ENCODE data around the gene SERPINB8.
A peak's percentile ranks its signal among the peaks of the same experiment; 100 is the strongest.

The SERPINB8 gene

DNA sequence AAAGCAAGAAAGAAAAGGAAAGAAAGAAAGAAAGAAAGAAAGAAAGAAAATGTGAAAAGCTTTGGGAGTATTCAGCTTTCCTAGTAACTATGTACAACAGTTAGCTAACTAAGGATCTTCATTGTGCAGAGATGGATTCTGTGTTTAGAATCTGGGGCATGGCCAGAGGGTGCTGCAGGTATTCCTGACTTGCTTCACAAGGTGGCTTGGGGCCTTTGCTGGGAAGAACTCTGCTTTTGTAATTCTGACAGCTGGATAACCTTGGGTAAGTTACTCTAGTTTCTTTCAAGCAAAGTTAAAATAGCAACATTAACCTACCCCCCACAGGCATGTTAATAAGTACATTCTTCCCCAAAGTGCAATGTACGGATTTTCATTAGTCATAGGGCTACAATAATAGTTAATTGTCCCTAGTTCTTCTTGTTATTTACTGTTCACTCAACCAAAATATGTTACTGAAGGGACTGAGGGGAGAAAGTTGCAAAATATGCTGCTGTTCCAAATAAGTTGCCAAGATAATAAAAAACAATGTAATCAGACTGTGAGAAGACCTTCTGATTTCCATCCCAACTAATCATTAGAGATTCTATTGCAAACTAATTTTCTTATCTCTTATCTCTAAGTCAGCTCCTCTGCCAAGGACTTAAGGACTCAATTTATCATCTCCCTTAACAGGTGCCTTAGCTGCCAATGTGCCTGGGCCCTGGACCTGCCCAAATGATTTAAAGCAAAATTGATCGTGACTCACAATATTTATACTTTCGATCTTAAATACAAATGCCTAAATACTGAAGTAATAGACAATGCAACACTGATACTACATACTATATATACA is 50.3 kb downstream of the SERPINB8 start:
- no peak for DNase-seq

DNA sequence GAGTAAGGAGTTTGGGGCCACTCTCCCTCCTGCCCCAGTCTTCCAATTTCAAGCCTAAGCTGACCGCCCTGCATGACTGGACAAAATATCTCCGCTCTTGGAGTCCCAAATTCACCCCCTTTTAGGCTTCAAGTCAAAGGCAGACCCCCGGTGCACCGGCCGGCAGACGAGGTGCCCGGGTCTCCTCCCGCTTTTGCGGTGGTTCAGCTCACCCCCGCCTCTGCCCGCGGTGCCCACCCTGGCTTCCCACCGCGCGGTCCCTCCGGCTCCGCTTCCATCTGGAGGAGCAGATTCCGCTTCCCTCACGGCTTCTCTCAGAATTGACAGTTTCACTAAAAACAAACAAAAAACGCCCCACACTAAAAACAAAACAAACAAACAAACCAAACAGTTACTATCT is 56.5 kb downstream of the SERPINB8 start:
- no peak for DNase-seq

DNA sequence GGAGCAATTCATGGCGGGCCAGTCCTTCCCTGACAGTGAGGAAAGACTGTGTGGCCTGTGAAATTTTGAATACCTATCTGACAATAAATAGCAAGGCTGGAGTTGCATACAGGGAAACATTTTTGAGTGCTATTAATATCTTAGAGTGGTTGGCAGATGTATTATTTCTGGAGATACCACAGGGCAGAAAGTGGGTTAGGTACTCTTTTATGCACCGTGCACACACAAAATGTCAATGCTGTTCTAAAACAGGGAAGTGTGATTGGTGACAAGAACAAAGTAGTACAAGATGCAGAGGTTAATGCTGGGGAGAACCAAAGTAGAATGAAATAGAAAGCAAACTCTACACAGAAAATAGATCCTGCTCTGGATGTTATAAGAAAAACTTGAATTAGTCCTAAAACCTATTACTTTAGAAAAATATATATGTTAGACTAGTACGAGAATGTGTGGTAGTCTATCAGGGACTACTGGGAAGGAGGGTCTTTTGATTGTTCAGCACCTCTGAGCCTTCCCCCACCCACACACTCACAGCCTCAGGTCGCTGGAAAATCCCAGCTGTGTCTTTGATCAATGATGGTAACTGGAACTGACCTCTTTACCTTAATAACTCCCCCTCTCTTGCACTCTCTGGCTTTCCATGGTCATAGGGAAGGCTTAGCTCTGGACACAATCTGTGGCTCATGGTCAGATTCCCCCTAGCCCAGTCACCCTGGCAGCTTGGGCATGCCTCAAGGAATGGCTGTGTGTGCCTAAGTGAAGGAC is 58.2 kb downstream of the SERPINB8 start:
- DNase-seq, result no peak

DNA sequence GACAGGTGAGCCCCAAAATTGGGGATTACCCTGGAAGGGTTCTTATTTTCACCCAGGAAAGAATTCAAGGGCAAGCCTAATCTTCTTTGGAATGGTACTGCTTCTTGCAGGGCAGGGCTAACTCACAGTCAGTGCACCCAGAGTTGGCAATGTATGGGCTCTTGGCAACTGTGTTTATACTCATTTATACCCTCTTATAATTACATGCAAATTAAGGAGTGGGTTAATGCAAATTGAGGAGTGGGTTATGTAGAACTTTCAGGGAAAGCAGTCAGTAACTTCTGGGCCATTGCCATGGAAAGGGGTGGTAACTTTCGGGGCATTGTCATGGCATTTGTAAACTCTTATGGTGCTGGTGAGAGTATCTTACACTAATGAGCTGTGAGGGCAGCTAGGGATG is 59.2 kb downstream of the SERPINB8 start:
- no peak for DNase-seq

DNA sequence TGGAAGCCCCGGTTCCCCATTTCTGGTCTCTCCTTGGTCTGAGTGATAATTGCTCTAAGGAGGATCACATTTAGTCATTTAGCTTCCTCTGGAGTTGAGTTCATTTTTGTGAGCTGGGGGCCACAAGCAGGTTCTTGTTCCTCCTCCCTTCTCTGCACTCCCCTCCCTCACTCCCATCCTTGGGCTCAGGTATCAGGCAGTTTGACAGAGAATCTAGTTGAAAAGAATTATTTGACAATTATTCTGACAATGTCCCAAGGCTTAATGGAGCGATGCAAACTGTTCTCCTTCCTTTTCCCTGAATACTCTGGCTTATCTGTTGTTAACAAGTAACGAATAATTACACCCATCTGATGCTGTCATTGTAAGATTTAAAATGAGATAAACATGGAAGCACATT is 61.5 kb downstream of the SERPINB8 start:
- no peak for DNase-seq

DNA sequence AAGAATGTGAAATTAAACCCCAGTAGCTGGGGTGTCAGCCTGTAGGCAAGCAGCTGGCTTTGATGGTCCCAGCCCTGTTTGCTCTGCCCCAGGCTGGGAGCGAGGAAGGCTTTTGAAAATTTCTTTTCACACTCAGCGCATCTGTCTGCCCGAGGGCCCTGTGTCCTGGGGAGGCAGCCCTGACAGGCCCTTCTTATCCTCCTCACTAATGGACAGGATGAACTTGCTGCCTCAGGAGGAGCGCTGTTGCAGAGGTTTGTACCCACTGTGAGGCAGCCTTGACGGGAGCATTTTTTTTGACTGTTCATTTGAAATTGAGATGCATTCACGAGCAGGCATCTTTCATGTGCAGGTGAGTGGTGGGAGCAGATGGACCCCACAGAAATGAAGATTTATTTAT is 62.4 kb downstream of the SERPINB8 start:
- no peak for DNase-seq

DNA sequence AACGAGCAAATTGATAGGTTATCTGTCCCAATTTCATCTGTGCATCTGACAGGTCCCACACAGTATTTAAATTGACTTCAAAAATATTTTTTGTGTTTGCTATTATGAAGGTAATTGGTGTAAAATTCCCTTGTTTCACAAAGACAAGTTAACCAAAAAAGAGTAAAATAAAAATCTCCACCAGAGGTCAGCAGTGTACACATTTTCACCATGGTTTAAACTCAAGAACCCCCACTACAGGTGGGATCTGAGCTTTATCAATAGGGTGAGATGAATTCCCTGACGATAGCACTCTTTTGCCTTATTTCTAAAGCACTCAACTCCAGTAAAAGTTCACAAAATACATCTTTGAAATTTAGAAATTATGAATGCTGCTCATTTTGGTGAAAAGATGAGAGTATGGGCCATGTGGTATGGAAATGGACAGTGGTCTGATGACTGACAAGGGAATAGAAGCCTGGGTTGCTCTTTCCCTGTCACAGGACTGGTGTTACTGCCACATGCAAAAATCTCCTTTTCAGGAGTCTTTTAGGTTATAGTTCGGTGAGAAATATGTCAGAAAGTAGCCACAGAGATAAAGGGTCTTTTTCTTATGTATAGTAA is 68.0 kb downstream of the SERPINB8 start:
- peak; percentile 63 for DNase-seq

Measured in COR-L47 (cell line).